HepG2 (cell line): ENCODE data around the gene RUNDC1. TPM values are rescaled to one million over a fixed set of nuclear protein-coding genes. Genes with fewer than 3 reads are reported as not detected.
A peak's percentile ranks its signal among the peaks of the same experiment; 100 is the strongest.

Experiments
- HMGXB3 ChIP-seq: sonication (generic); formaldehyde crosslinking; IDR thresholded peaks from 2 replicates; pipeline ENCODE4 v1.4.0; 2020; ENCODE audit warnings: missing genetic modification reagents, borderline replicate concordance
- HNRNPH1 ChIP-seq: fragments of 200-400 bp; formaldehyde crosslinking; optimal IDR thresholded peaks from 2 replicates; pipeline ENCODE3; 2017; ENCODE audit warnings: mild to moderate bottlenecking, low read depth, low read length
- KIAA2018 ChIP-seq: sonication (generic); formaldehyde crosslinking; IDR thresholded peaks from 2 replicates; pipeline ENCODE4 v1.5.0; 2020; ENCODE audit warnings: mild to moderate bottlenecking, missing genetic modification reagents, borderline replicate concordance
- MAF1 ChIP-seq: sonication (generic); formaldehyde crosslinking; IDR thresholded peaks from 2 replicates; pipeline ENCODE4 v1.5.0; 2020; ENCODE audit warnings: missing genetic modification reagents, borderline replicate concordance
- MBD4 ChIP-seq: IDR thresholded peaks from 2 replicates; pipeline ENCODE4 v1.6.1; 2012; ENCODE audit warnings: low read length, inconsistent platforms, borderline replicate concordance
- NFE2 ChIP-seq: sonication (generic); formaldehyde crosslinking; IDR thresholded peaks from 2 replicates; pipeline ENCODE4 v1.4.0; 2020; ENCODE audit warnings: missing genetic modification reagents
- NFIC ChIP-seq: IDR thresholded peaks from 2 replicates; pipeline ENCODE4 v1.6.1; 2012; ENCODE audit warnings: mild to moderate bottlenecking, low read length, inconsistent platforms
- NFYB ChIP-seq: sonication (generic); formaldehyde crosslinking; IDR thresholded peaks from 2 replicates; pipeline ENCODE4 v1.4.0; 2020; ENCODE audit warnings: missing genetic modification reagents
- NR3C1 ChIP-seq: sonication (generic); formaldehyde crosslinking; IDR thresholded peaks from 2 replicates; pipeline ENCODE4 v1.4.0; 2020; ENCODE audit warnings: missing genetic modification reagents
- PHF5A ChIP-seq: IDR thresholded peaks from one replicate; pipeline ENCODE4 v1.6.1; 2018; ENCODE audit warnings: low read depth, missing genetic modification reagents; ENCODE audit not compliant: unreplicated experiment
- SSRP1 ChIP-seq: IDR thresholded peaks from 2 replicates; pipeline ENCODE4 v1.6.1; 2016; ENCODE audit warnings: control low read depth
- ZNF260 ChIP-seq: sonication (generic); formaldehyde crosslinking; IDR thresholded peaks from 2 replicates; pipeline ENCODE4 v1.4.0; 2020; ENCODE audit warnings: missing genetic modification reagents, low read depth, mild to moderate bottlenecking, borderline replicate concordance
- ZNF557 ChIP-seq: sonication (generic); formaldehyde crosslinking; IDR thresholded peaks from 2 replicates; pipeline ENCODE4 v1.4.0; 2020; ENCODE audit warnings: missing genetic modification reagents
- ZNF724P ChIP-seq: sonication (generic); formaldehyde crosslinking; IDR thresholded peaks from 2 replicates; pipeline ENCODE4 v1.8.0; 2022; ENCODE audit warnings: missing genetic modification reagents, borderline replicate concordance
- ZNF768 ChIP-seq: sonication (generic); formaldehyde crosslinking; IDR thresholded peaks from 2 replicates; pipeline ENCODE4 v1.4.0; 2020; ENCODE audit warnings: missing genetic modification reagents
- polyA plus RNA-seq, 8 experiments: library from polyadenylated mRNA; depleted of rRNA in 3 of 8; stranded (reverse) in 7 of 8; unstranded in 1 of 8; fragments of >200 nt; fragmentation: Illumina TruSeq in 4 of 8; extraction: Trizol in 4 of 8; gene quantifications; 2 replicates each; pipeline versions ENCODE4 v1.2.1 to v1.2.3, GENCODE V29; 2011 to 2016; ENCODE audit warnings: low read depth in 4 of 8, missing spikeins in 1 of 8, mixed read lengths in 1 of 8; ENCODE audit not compliant: insufficient read depth in 1 of 8
- total RNA-seq, 5 experiments: library from RNA; depleted of rRNA; stranded (reverse); fragments of >200 nt; fragmentation: Illumina TruSeq; extraction: Trizol; gene quantifications; 2 replicates each; pipeline ENCODE4 v1.2.3, GENCODE V29; 2016; ENCODE audit warnings: low read depth in 1 of 5

Gene RUNDC1
- total and polyA plus RNA-seq, 2 of the 13 experiments (the other 11 are each of a cell fraction or from before 2014, with no cell fraction given), result 10.3 to 11.4 TPM

- TF ChIP-seq KIAA2018 (CRISPR knock-in tag) (no peak; the same call in 1 of the 2 replicates), ZNF768 (CRISPR knock-in tag) (peak; percentile 81), NFE2 (no peak), ZNF724P (CRISPR knock-in tag) (0 out of 2 replicates have a peak, but pooled peaks have one; percentile 69), SSRP1 (CRISPR knock-in tag) (no peak), HNRNPH1 (no peak), NR3C1 (no peak), MAF1 (CRISPR knock-in tag) (no peak; the same call in 1 of the 2 replicates), NFIC (no peak), HMGXB3 (CRISPR knock-in tag) (peak; percentile 2; the same call in 1 of the 2 replicates), PHF5A (CRISPR knock-in tag) (no peak), ZNF260 (CRISPR knock-in tag) (no peak), ZNF557 (peak; percentile 84; the same call in 1 of the 2 replicates), NFYB (CRISPR knock-in tag) (0 out of 2 replicates have a peak, but pooled peaks have one; percentile 15), MBD4 (no peak)
Observed at GRCh38 chr17:43021741-43022512, 41.6 kb downstream of the RUNDC1 start, which contains the start of gene VAT1 (continued).
